HCT116 (cell line): Measurements from ENCODE around the gene NPW.

ENCODE experiments used
- CTCF ChIP-seq, 3 experiments: fragments of 200-600 bp in 1 of 3; sonication (generic) in 1 of 3; IDR thresholded peaks in 2 of 3; conservative IDR thresholded peaks in 1 of 3; 2 replicates each; pipeline ENCODE4 v1.5.1; 2012 to 2017; ENCODE audit warnings: low read depth in 2 of 3, low read length in 2 of 3, antibody characterized with exemption in 1 of 3, borderline replicate concordance in 1 of 3, control low read depth in 1 of 3, mild to moderate bottlenecking in 1 of 3, mixed read lengths in 1 of 3, mixed run types in 1 of 3, moderate library complexity in 1 of 3; ENCODE audit not compliant: insufficient read depth in 1 of 3
- EZH2 ChIP-seq: fragments of 200-600 bp; sonication (generic); IDR thresholded peaks from 2 replicates; pipeline ENCODE4 v1.6.1; 2017; ENCODE audit warnings: antibody characterized with exemption, mixed run types
- EZH2phosphoT487 ChIP-seq: fragments of 200-600 bp; IDR thresholded peaks from 2 replicates; pipeline ENCODE4 v1.6.1; 2018; ENCODE audit warnings: antibody characterized with exemption, borderline replicate concordance
- FOSL1 ChIP-seq: IDR thresholded peaks from 2 replicates; pipeline ENCODE4 v1.6.1; 2012; ENCODE audit warnings: low read depth
- JUND ChIP-seq: IDR thresholded peaks from 2 replicates; pipeline ENCODE4 v1.6.1; 2012
- POLR2A ChIP-seq: IDR thresholded peaks from 2 replicates; pipeline ENCODE4 v1.7.0; 2011; ENCODE audit warnings: borderline replicate concordance; ENCODE audit not compliant: insufficient read depth, insufficient read length; ENCODE audit errors: extremely low read depth
- POLR2AphosphoS5 ChIP-seq: IDR thresholded peaks from 2 replicates; pipeline ENCODE4 v1.6.1; 2011; ENCODE audit warnings: mild to moderate bottlenecking, low read depth, low read length, moderate library complexity
- SP1 ChIP-seq: IDR thresholded peaks from 2 replicates; pipeline ENCODE4 v1.6.1; 2012; ENCODE audit warnings: low read depth
- ZNF274 ChIP-seq: fragments of 200-500 bp; sonication (Bioruptor generic); IDR thresholded peaks from 2 replicates; pipeline ENCODE4 v1.6.1; 2014; ENCODE audit warnings: mild to moderate bottlenecking, low read depth, low read length, inconsistent platforms
- TF ChIP-seq, protein P1 (sequence below): IDR thresholded peaks from 2 replicates; pipeline ENCODE4 v1.6.1; 2012; ENCODE audit warnings: low read depth
- TF ChIP-seq, protein P2 (sequence below): IDR thresholded peaks from 2 replicates; pipeline ENCODE4 v1.6.1; 2012

DNA sequence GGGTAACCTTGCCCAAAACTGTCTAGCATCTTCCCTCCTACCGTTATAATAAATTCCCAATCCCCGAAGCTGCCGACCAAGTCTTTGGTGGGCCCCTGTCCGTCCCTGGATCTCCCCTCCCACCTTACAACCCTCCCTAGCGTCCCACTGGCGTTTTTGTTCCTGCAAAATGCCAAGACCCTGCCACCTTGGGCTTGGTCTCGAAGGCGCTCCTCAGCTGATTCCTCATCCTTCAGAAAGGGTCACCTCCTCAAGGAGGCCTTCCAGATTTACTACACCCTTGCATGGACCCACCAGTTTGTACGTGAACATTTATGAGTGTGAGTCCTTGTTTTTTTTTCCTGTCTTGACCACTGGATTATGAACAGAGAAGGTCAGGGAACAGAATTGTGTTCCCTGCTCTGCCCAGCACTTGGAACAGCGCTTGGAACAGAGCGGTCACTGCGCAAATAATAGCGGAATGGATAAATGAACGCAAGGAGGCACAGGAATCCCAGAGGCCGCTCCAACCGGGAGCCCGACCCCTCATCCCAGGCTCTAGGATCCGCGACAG is 36.5 kb upstream of the NPW start:
- TF ChIP-seq POLR2AphosphoS5 (no peak), CTCF (IDR thresholded peaks at IDR 0.05 in 2 of 3, conservative IDR thresholded peaks at IDR 0.05 in 1 of 3; ENCODE audit: borderline replicate concordance in 1 of 3, insufficient read depth in 1 of 3, low read depth in 2 of 3, low read length in 2 of 3) (peak in 1 of 3 experiments; percentile 29; a peak in 1 of 6 replicates), EZH2 (no peak), POLR2A (peak; percentile 17), FOSL1 (no peak), SP1 (no peak), EZH2phosphoT487 (no peak), JUND (no peak), ZNF274 (no peak)
- TF ChIP-seq, protein P1, sequence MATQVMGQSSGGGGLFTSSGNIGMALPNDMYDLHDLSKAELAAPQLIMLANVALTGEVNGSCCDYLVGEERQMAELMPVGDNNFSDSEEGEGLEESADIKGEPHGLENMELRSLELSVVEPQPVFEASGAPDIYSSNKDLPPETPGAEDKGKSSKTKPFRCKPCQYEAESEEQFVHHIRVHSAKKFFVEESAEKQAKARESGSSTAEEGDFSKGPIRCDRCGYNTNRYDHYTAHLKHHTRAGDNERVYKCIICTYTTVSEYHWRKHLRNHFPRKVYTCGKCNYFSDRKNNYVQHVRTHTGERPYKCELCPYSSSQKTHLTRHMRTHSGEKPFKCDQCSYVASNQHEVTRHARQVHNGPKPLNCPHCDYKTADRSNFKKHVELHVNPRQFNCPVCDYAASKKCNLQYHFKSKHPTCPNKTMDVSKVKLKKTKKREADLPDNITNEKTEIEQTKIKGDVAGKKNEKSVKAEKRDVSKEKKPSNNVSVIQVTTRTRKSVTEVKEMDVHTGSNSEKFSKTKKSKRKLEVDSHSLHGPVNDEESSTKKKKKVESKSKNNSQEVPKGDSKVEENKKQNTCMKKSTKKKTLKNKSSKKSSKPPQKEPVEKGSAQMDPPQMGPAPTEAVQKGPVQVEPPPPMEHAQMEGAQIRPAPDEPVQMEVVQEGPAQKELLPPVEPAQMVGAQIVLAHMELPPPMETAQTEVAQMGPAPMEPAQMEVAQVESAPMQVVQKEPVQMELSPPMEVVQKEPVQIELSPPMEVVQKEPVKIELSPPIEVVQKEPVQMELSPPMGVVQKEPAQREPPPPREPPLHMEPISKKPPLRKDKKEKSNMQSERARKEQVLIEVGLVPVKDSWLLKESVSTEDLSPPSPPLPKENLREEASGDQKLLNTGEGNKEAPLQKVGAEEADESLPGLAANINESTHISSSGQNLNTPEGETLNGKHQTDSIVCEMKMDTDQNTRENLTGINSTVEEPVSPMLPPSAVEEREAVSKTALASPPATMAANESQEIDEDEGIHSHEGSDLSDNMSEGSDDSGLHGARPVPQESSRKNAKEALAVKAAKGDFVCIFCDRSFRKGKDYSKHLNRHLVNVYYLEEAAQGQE = no peak
- TF ChIP-seq, protein P2, sequence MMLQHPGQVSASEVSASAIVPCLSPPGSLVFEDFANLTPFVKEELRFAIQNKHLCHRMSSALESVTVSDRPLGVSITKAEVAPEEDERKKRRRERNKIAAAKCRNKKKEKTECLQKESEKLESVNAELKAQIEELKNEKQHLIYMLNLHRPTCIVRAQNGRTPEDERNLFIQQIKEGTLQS = no peak
